ENCODE measurements around the gene BSG.

BSG gene

DNA sequence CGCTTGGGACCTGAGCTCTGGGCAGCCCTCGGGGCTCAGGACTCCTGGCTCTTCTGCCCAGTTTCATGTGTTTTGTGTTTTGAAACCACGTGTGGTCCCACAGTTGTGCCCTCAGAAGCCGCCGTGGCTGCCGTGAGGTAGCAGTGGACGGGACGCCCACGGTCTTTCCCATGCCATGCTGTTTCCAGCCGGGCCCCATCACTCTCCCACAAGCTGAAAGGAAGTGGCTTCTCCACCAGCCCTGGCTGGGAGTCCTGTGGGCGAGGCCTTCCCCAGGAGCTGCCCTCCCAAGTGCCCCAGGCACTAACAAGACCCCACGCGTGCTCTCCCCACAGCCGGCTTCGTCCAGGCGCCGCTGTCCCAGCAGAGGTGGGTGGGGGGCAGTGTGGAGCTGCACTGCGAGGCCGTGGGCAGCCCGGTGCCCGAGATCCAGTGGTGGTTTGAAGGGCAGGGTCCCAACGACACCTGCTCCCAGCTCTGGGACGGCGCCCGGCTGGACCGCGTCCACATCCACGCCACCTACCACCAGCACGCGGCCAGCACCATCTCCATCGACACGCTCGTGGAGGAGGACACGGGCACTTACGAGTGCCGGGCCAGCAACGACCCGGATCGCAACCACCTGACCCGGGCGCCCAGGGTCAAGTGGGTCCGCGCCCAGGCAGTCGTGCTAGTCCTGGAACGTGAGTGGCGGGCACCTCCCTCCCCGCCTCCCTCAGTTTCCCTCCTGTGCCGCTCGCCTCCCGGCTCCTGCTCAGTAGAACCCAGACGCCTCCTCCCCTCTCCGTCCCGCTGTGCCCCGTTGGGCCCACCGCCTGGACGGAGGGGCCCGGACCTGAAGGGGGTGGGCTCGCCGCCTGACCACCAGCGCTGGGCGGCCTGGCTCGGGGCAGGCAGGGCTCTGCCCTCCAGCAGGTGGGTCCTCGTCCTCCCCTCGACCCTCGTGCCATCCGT lies 5.3 kb downstream of the BSG start:
- TF ChIP-seq, protein P1, sequence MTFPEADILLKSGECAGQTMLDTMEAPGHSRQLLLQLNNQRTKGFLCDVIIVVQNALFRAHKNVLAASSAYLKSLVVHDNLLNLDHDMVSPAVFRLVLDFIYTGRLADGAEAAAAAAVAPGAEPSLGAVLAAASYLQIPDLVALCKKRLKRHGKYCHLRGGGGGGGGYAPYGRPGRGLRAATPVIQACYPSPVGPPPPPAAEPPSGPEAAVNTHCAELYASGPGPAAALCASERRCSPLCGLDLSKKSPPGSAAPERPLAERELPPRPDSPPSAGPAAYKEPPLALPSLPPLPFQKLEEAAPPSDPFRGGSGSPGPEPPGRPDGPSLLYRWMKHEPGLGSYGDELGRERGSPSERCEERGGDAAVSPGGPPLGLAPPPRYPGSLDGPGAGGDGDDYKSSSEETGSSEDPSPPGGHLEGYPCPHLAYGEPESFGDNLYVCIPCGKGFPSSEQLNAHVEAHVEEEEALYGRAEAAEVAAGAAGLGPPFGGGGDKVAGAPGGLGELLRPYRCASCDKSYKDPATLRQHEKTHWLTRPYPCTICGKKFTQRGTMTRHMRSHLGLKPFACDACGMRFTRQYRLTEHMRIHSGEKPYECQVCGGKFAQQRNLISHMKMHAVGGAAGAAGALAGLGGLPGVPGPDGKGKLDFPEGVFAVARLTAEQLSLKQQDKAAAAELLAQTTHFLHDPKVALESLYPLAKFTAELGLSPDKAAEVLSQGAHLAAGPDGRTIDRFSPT (tag by site-specific recombination; IDR thresholded peaks at IDR 0.05), result 0 out of 2 replicates have a peak, but pooled peaks have one; percentile 8
- peak; percentile 52 for TF ChIP-seq ZFHX2 (tag by site-specific recombination; conservative IDR thresholded peaks at IDR 0.05)
- peak; percentile 78 for TF ChIP-seq ZNF10 (tag by site-specific recombination; IDR thresholded peaks at IDR 0.05)
- TF ChIP-seq EGR2 (tag by site-specific recombination; IDR thresholded peaks at IDR 0.05; ENCODE audit: low read depth), result peak; percentile 26; the same call in 1 of the 2 replicates
- TF ChIP-seq ZNF221 (tag by site-specific recombination; IDR thresholded peaks at IDR 0.05; ENCODE audit: borderline replicate concordance), result no peak
- no peak overlapping the region for H3K27ac ChIP-seq (ENCODE audit: extremely low read depth, low read depth, low read length)
- no peaks in the 10 kb centered on the region for H3K9me3 ChIP-seq (ENCODE audit: control insufficient read depth, insufficient read depth, low read depth, low read length)
- H3K4me3 ChIP-seq (ENCODE audit: low read depth, low read length), result no peak overlapping the region
- H3K4me1 ChIP-seq (ENCODE audit: control insufficient read depth, insufficient read depth, low read length), result peaks cover 7% of the 10 kb centered on the region
- POLR2A ChIA-PET, result no interaction called here
- peaks cover 0 to 54% of the 10 kb centered on the region in 2 experiments; a peak in 2 of 3 replicates for H3K36me3 ChIP-seq (ENCODE audit: control insufficient read depth in 2 of 2, insufficient read depth in 1 of 2, low read length in 2 of 2)
- CTCF ChIA-PET, result no interaction called here

GRCh38 chr19:579111-579841 lies 6.9 kb downstream of the BSG start:
- peaks cover 0 to 63% of the 10 kb centered on the region in 2 experiments; a peak in 2 of 3 replicates for H3K36me3 ChIP-seq (ENCODE audit: control insufficient read depth in 2 of 2, insufficient read depth in 1 of 2, low read length in 2 of 2)
- no peaks in the 10 kb centered on the region for H3K9me3 ChIP-seq (ENCODE audit: control insufficient read depth, insufficient read depth, low read depth, low read length)
- H3K4me1 ChIP-seq (ENCODE audit: control insufficient read depth, insufficient read depth, low read length), result peaks cover 7% of the 10 kb centered on the region
- no peak overlapping the region for H3K4me3 ChIP-seq (ENCODE audit: low read depth, low read length)
- TF ChIP-seq ZNF10 (tag by site-specific recombination; IDR thresholded peaks at IDR 0.05) (peak; percentile 56; the same call in 1 of the 2 replicates), ZNF433 (tag by site-specific recombination; IDR thresholded peaks at IDR 0.05; ENCODE audit: low read depth) (no peak)
- ChIA-PET POLR2A (interaction anchor here (0.8 kb wide), 1 partner anchor 47 kb away, joined by 3 read pairs; no protein-coding TSS in a partner anchor), CTCF (interaction anchor here (0.6 to 0.7 kb wide), 2 partner anchors 9 to 13 kb away, joined by 3 to 4 read pairs; no protein-coding TSS in a partner anchor)
- no peak overlapping the region for H3K27ac ChIP-seq (ENCODE audit: extremely low read depth, low read depth, low read length)

GRCh38 chr19:579842-580155 lies 7.4 kb downstream of the BSG start:
- CTCF ChIA-PET, result no interaction called here
- Histone ChIP-seq H3K4me1 (ENCODE audit: control insufficient read depth, insufficient read depth, low read length) (peaks cover 4% of the 10 kb centered on the region; the same call in 1 of the 2 replicates), H3K9me3 (ENCODE audit: control insufficient read depth, insufficient read depth, low read depth, low read length) (no peaks in the 10 kb centered on the region), H3K36me3 (ENCODE audit: control insufficient read depth in 2 of 2, insufficient read depth in 1 of 2, low read length in 2 of 2) (peaks cover 0 to 63% of the 10 kb centered on the region in 2 experiments; a peak in 2 of 3 replicates), H3K4me3 (ENCODE audit: low read depth, low read length) (no peak overlapping the region), H3K27ac (ENCODE audit: extremely low read depth, low read depth, low read length) (no peak overlapping the region)
- POLR2A ChIA-PET, result no interaction called here
- no peak for TF ChIP-seq ZBTB8A (tag by site-specific recombination; IDR thresholded peaks at IDR 0.05)
- TF ChIP-seq GFI1B (tag by site-specific recombination; IDR thresholded peaks at IDR 0.05), result no peak
- TF ChIP-seq, protein P2, sequence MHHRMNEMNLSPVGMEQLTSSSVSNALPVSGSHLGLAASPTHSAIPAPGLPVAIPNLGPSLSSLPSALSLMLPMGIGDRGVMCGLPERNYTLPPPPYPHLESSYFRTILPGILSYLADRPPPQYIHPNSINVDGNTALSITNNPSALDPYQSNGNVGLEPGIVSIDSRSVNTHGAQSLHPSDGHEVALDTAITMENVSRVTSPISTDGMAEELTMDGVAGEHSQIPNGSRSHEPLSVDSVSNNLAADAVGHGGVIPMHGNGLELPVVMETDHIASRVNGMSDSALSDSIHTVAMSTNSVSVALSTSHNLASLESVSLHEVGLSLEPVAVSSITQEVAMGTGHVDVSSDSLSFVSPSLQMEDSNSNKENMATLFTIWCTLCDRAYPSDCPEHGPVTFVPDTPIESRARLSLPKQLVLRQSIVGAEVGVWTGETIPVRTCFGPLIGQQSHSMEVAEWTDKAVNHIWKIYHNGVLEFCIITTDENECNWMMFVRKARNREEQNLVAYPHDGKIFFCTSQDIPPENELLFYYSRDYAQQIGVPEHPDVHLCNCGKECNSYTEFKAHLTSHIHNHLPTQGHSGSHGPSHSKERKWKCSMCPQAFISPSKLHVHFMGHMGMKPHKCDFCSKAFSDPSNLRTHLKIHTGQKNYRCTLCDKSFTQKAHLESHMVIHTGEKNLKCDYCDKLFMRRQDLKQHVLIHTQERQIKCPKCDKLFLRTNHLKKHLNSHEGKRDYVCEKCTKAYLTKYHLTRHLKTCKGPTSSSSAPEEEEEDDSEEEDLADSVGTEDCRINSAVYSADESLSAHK (tag by site-specific recombination; IDR thresholded peaks at IDR 0.05), result no peak
- no peak for TF ChIP-seq ZNF404 (tag by site-specific recombination; IDR thresholded peaks at IDR 0.05)
- no peak for TF ChIP-seq ZNF791 (tag by site-specific recombination; IDR thresholded peaks at IDR 0.05)
- TF ChIP-seq AEBP2 (tag by site-specific recombination; IDR thresholded peaks at IDR 0.05; ENCODE audit: borderline replicate concordance), result no peak
